ENCODE results near the gene PLCL1. TPM values are rescaled to one million over a fixed set of nuclear protein-coding genes. Genes with fewer than 3 reads are reported as not detected.

The PLCL1 gene
- polyA plus RNA-seq, 3 donors: 0.69 to 1.4 (median 0.79) TPM

DNA sequence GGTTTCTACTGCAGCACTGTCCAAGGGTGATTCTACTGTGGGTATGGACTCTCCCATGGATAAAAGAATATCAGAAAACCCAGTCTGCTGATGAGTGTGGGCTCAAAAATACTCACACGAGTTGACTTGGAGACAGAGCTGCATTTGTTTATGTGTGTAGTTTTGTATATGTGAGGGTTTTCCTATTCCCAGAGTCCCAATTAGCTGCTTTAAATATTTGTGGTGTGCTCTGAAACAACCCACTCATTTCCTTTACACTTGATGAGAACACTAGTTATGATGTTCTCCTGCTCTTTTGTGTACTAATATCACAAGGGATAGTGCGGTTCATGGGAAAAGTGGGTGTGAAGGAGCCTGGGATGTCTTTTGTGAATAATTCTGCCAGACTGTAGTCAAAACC lies 337.3 kb downstream of the PLCL1 start:
- H3K79me2 ChIP-seq (ENCODE audit: insufficient read depth, low read length): no peaks in the 10 kb centered on the region
- H3K27me3 ChIP-seq (ENCODE audit: control insufficient read depth in 2 of 2, insufficient read depth in 2 of 2, low read length in 2 of 2): no peaks in the 10 kb centered on the region
- H2AFZ ChIP-seq (ENCODE audit: insufficient read depth, low read depth, low read length, poor library complexity, severe bottlenecking): no peak overlapping the region
- intact Hi-C loops (cut with micrococcal nuclease): no loop called here
- no peak for TF ChIP-seq CTCF (IDR thresholded peaks at IDR 0.05)
- H3K9me3 Mint-ChIP-seq: peaks cover 0 to 6% (median 3%) of the 10 kb centered on the region in 7 donors
- WGBS (ENCODE audit: insufficient coverage): no CpG with 5 or more reads among the region's 2 CpGs
- H3K4me3 Mint-ChIP-seq: no peak overlapping the region
- H3K4me2 ChIP-seq (replicated peaks; ENCODE audit: extremely low read depth, low read length, poor library complexity, severe bottlenecking): no peak overlapping the region
- no peaks in the 10 kb centered on the region for H3K36me3 ChIP-seq (replicated peaks in 1 of 2; ENCODE audit: control insufficient read depth in 1 of 2, insufficient read depth in 2 of 2, low read length in 2 of 2)
- no peak overlapping the region for H3K9ac ChIP-seq (ENCODE audit: insufficient read depth, low read length, poor library complexity, severe bottlenecking)
- peaks cover 0 to 7% of the 10 kb centered on the region in 2 donors for H3K9me3 ChIP-seq (replicated peaks in 1 of 2; ENCODE audit: control insufficient read depth in 1 of 2, insufficient read depth in 1 of 2, low read length in 2 of 2)
- no peaks in the 10 kb centered on the region for H3K4me1 Mint-ChIP-seq
- H3K36me3 Mint-ChIP-seq: no peaks in the 10 kb centered on the region
- DNase-seq: no peak
- H3K27ac ChIP-seq (ENCODE audit: low read depth in 1 of 2, low read length in 2 of 2): no peak overlapping the region
- H4K20me1 ChIP-seq (ENCODE audit: insufficient read depth, low read length): no peaks in the 10 kb centered on the region
- no peak overlapping the region for H3K27ac Mint-ChIP-seq
- peaks cover 0 to 2% (median 0%) of the 10 kb centered on the region in 3 donors for H3K27me3 Mint-ChIP-seq (ENCODE audit: low read depth in 3 of 3)
- H3K4me3 ChIP-seq (replicated peaks in 1 of 3; ENCODE audit: low read depth in 2 of 3, low read length in 3 of 3): no peak overlapping the region
- no peaks in the 10 kb centered on the region for H3K4me1 ChIP-seq (ENCODE audit: control insufficient read depth in 1 of 2, insufficient read depth in 2 of 2, low read length in 2 of 2)

DNA sequence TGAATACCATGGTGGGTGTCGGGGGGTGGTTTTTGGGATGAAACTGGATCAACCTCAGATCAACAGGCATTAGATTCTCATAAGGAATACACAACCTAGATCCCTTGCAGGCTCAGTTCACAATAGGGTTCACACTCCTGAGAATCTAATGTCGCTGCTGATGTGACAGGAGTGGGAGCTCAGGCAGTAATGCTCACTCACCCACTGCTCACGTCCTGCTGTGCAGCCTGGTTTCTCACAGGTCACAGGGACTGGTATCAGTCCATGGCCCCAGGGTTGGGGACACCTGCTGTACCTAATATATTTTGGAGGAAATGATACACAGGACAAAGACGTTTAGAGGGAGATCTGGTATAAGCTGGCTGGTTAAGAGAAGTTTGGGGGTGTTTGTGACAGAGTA lies 338.8 kb downstream of the PLCL1 start:
- no peak overlapping the region for H3K4me3 Mint-ChIP-seq
- H3K9me3 ChIP-seq (replicated peaks in 1 of 2; ENCODE audit: control insufficient read depth in 1 of 2, insufficient read depth in 1 of 2, low read length in 2 of 2): peaks cover 0 to 1% of the 10 kb centered on the region in 2 donors
- no peak overlapping the region for H3K27ac Mint-ChIP-seq
- TF ChIP-seq CTCF (IDR thresholded peaks at IDR 0.05): no peak
- H3K4me1 ChIP-seq (ENCODE audit: control insufficient read depth in 1 of 2, insufficient read depth in 2 of 2, low read length in 2 of 2): no peaks in the 10 kb centered on the region
- WGBS (ENCODE audit: insufficient coverage): 93% methylated on average over 3 of the region's 4 CpGs
- H3K36me3 Mint-ChIP-seq: no peaks in the 10 kb centered on the region
- no peak overlapping the region for H3K4me2 ChIP-seq (replicated peaks; ENCODE audit: extremely low read depth, low read length, poor library complexity, severe bottlenecking)
- H3K4me1 Mint-ChIP-seq: no peaks in the 10 kb centered on the region
- H3K79me2 ChIP-seq (ENCODE audit: insufficient read depth, low read length): no peaks in the 10 kb centered on the region
- no peak overlapping the region for H3K4me3 ChIP-seq (replicated peaks in 1 of 3; ENCODE audit: low read depth in 2 of 3, low read length in 3 of 3)
- no peak overlapping the region for H3K9ac ChIP-seq (ENCODE audit: insufficient read depth, low read length, poor library complexity, severe bottlenecking)
- H3K27me3 Mint-ChIP-seq (ENCODE audit: low read depth in 3 of 3): peaks cover 0 to 2% (median 0%) of the 10 kb centered on the region in 3 donors
- H3K36me3 ChIP-seq (replicated peaks in 1 of 2; ENCODE audit: control insufficient read depth in 1 of 2, insufficient read depth in 2 of 2, low read length in 2 of 2): no peaks in the 10 kb centered on the region
- H2AFZ ChIP-seq (ENCODE audit: insufficient read depth, low read depth, low read length, poor library complexity, severe bottlenecking): no peak overlapping the region
- H3K27me3 ChIP-seq (ENCODE audit: control insufficient read depth in 2 of 2, insufficient read depth in 2 of 2, low read length in 2 of 2): no peaks in the 10 kb centered on the region
- no peaks in the 10 kb centered on the region for H4K20me1 ChIP-seq (ENCODE audit: insufficient read depth, low read length)
- no peak overlapping the region for H3K27ac ChIP-seq (ENCODE audit: low read depth in 1 of 2, low read length in 2 of 2)
- DNase-seq: no peak
- peaks cover 0 to 2% (median under 1%) of the 10 kb centered on the region in 7 donors for H3K9me3 Mint-ChIP-seq
- intact Hi-C loops (cut with micrococcal nuclease): no loop called here

Data from CD14-positive monocyte (primary cell).